GM18517 (cell line): Measurements from ENCODE around the gene RNF187.

Experiments
- ATAC-seq: cut with Tn5 transposase; IDR thresholded peaks from one replicate; pipeline ENCODE4 v1.9.1; 2021; ENCODE audit warnings: mild to moderate bottlenecking, moderate library complexity; ENCODE audit not compliant: unreplicated experiment

The RNF187 gene

DNA sequence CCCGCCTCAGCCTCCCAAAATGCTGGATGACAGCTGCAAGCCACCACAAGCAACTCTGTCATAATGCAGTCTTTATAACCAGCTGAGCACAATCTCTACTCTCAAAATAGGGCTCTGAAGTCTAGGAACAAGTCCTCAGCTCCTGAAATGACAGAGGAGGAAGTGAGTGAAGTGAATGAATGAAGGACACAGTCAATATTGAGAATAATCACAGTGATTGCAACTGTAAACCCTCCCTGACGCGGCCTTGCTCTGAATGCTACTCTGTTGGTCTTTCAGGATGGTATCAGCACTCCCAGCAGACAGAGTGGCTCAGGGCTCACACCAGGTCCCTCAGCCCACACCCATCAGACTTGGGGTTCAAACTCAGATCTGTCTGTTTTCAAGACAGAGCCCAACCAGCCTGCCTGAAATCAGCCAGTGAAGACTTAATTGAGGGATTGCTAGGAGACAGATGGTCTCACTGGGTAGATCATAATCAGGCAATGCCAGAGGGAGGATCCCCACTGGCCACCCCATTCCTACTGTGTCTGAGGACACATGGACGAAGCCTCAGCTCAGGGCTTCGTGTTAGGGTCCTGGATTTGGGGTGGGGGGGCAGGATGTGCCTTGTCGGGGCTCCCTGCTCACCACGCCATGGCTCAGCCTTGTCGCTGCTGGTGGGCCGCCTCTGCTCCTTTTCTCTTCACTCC, 20.9 kb downstream of the RNF187 start:
- ATAC-seq, result no peak

DNA sequence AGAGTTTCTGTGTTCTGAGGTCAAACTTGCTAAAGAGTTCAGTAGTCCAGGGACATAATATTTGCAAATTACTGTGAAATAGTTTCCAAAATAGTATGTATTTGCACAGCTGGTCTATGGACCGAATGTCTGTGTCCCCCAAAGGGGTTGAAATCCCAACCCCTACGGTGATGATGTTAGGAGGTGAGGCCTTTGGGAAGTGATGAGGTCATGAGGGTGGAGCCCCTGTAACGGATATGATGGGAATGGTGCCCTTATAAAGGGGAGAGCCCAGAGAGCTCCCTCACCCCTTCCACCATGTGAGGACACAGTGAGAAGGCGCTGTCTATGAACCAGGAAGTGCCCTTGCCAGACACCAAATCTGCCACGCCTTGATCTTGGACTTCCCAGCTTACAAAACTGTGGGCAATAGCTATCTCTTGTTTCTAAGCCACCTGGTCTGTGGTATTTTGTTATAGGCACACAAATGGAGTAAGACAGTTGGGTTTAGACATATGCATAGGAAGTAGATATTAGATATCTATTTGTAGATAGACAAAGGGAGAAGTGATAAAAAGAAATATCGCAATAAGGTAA, 21.7 kb downstream of the RNF187 start:
- no peak for ATAC-seq

DNA sequence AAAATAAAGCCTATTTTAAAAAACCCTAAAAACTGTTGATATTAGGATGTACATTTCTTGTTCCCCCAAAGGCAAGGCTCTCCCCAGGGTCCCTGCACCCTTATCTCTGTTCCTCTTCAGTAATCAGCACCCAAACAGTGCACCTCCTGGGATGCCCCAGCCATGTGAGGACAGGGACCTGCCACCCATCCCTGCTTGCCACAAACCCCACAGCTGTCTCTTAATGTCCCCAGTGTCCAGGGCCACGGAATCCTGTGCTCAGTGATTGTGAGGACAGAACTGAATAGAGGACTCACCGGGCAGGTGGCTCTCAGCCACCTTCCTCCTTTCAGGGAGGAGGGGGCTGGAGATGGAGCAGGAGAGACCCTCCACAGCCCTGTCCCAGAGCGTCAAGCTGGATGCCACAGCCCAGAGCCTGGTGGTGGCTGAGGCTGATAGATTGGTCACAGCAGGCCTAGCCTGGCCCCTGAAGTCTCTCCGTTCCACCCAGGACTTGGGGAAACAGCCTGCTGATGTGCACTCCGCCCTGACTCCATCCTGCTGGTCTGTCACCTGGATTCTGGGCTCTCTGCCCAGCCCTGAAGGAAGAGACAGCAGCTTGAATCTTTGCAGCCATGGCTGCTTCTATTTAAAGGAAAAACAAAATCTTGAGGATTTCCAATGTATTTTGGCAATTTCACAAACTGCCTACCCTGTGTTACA, 23.1 kb downstream of the RNF187 start:
- no peak for ATAC-seq

DNA sequence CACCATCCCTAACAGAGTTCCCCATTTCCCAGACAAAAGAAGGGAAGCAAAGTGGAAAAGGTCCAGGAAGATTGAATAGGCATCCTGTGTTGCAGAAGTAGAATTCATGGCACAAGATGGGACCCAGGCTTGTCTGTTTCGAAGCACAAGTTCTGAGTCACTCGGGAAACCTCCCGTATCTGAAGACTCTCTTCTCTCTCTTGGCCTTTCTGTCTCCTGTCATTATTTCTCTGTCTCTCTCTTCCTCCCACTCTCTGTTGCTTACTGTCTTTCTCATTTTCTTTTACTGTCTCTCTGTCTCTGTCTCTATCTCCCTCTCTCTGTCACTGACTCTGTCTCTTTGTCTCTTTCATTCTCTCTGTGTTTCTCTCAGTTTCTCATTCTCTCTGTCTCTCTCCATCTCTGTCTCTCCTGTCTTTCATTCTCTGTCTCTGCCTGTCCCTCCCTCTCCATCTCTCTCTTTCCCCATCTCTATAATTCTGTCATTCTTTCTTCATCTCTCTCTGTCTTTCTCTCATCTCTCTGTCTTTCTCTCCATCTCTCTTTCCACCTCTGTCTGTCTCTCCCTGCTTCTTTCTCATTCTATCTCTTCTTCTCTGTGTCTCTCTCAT, 23.7 kb downstream of the RNF187 start:
- no peak for ATAC-seq

DNA sequence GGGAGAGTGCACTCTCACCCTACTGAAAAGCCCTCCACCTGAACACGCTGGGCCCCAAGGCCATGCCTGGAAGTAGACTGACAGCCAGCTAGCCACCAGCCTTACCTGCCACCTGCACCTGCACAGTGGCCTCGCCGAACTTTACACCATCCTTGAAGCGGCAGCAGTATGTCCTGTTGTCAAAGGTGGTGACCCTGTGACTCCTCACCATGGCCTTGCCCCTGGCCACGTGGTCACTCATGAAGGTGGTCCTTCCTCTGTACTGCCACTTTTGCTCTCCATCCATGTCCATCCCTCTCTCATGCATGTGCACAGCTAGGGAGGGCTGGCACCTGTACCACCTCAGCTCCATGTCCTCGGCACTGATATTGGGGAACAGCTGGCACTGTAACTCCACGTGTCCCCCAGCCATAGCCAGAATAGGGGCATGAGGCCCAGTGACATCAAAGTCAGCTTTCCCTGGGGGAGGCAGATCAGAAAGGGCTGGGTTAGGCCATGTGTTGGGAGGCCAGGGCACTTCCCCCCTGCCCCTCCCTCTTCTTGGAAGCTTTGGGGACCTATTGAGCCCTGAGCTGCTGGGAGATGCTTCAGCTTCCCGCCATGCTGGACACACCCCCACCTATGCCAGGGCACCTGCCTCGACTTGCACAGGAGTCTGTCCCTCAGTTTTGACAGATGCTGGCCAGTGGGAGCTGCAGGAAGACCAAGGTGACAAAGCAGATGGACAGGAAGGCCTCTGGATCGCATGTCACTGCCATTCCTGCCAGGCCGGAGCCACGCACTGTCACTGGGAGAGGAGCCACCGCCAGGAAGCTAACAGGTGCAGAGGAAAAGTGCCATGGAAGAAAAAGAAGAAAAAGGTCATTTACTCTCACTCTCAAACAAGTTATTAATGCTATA, 24.6 kb downstream of the RNF187 start:
- ATAC-seq, result no peak

DNA sequence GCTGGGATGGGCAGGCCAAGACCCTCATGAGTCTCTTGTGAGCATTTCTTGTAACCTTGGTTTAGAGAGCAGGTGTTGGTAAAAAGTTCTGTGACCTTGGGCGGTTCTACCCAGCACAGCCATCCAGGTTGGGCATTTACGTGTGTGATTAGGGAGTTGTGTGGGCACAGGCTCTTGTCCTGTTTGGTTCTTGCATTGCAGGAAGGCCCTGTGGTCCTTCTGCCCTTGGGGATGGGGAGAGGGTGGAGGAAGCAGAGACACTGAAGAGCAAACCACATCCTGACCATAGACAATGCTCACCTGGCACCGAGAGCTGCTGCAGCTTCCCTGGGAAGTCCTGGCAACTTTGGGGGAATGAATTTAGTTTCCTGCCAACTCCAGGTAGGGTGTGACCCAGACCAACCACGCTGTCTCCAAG, 25.6 kb downstream of the RNF187 start:
- no peak for ATAC-seq

DNA sequence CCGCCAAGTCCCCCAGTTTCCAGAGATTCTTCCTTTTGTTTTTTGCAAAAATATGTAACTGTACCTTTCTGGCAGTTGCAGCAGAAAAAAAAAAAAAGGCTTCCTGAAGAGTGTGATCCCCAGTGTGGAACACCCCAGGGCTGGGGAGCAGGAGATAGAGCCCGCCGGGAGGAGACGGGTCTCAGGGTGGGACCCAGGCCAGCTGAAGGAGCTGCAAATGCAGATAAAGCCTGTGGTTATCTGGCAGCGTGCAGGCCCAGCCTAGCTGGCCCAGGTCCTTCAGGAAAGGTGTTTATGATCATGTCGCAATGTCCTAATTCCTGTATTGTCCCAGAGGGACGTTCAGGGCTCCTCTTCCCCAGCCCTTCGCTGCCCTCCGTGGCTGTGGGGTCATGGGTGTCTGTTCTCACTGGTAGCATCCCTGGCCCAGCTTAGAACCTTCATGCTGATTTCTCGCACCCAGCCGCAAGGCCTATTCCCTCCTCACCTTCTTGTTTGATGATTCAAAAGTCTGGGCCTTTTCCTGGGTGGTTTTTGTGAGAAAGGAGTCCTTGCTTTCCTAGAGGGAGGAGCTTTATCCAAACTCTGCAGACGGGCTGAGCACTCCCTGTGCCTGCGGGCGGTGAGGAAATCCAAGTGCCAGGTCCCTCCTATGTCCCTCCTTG, 26.2 kb downstream of the RNF187 start:
- ATAC-seq, result no peak

DNA sequence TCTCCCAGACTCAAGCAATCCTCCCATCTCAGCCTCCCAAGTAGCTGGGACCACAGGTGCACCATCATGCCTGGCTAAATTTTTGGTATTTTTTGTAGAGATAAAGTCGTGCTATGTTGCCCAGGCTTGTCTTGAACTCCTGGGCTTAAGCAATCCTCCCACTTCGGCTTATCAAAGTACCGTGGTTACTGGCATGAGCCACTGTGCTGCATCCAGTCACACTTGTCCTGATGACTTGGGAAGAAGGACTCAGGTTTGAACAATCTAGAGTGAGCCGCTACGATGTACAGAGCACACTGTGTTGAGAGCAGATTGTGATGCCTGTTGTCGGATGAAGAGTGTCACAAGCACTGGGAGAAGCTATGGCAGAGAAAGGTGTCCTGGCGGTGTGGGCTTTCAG, 27.2 kb downstream of the RNF187 start:
- no peak for ATAC-seq

DNA sequence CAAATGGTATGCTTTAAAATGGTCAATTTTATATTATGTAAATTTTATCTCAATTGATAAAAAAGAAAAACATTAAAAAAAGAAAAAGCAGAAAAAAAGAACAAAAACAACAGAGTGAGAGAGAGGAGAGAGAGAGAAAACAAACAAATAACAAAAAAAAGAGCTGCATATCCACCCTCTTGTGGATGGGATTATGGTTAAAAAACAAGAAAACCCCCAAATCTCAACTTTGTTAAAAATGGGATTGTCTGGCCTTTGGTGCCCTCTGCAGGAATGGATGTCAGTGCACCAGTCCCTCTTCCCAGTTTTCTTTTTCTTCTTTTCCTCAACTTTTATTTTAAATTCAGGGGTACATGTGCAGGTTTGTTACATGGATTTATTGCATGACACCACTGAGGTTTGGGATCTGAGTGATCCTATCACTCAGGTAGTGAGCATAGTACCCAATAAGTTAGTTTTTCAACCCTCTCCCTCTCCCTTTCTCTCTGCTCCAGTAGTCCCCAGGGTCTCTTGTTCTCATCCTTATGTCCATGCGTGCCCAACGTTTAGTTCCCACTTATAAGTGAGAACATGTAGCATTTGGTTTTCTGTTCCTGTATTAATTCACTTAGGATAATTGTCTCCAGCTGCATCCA, 28.1 kb downstream of the RNF187 start:
- ATAC-seq, result no peak

DNA sequence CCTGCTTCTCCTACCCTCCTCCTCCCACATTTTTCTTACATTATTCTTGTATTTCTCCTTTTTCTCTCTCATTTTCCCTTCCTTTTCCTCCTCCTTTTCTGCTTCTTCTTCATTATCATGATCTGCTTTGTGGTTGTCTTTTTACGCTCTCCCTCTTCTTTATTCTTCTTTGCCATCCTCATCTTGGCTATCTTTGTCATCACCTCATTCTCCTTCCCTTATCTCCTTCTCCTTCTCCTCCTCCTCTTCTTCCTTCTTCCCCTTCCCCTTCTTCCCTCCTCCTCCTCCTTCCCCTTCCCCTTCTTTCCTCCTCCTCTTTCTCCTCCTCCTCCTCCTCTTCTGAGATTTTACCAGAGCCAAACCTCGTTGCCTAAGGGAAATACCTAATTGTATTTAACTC, 30.5 kb downstream of the RNF187 start:
- no peak for ATAC-seq

DNA sequence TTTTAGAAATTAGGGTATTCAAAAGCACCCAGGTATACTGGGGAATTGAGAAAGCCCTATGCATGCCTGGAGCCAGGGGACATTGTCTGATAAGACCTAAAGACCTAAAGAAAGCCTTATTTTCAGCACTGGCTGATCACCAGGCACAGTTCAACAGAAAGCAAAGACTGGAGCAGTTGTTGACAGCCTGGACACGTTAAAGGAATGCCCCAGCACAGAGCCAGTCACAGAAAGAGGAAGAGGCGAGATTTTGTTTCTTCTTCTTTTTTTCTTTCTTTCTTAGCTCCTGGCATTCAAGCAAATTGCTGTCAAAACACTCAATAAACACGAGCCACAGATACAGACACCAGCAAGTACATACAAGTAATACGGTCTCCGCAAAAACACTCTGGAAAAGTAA, 40.4 kb downstream of the RNF187 start:
- no peak for ATAC-seq

DNA sequence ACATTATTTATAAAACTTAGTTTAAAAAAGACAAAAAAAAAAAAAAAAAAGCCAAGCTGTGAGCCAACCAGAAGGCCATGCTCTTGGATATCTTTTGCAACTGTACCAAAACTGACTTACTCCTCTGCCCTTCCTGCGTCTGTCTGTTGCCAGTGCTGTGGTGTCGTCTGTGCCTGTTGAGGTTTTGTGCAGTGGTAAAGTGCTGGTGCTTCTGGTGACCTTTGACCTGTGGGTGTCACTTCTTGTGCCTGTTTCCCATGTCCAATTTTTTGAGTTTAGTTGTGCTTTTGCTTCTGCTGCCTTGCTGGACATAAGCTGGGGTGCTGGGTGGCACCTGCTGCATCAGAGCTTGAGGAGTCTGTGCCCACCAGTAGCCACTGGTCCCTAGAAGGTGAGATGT, 41.4 kb downstream of the RNF187 start:
- ATAC-seq, result no peak

DNA sequence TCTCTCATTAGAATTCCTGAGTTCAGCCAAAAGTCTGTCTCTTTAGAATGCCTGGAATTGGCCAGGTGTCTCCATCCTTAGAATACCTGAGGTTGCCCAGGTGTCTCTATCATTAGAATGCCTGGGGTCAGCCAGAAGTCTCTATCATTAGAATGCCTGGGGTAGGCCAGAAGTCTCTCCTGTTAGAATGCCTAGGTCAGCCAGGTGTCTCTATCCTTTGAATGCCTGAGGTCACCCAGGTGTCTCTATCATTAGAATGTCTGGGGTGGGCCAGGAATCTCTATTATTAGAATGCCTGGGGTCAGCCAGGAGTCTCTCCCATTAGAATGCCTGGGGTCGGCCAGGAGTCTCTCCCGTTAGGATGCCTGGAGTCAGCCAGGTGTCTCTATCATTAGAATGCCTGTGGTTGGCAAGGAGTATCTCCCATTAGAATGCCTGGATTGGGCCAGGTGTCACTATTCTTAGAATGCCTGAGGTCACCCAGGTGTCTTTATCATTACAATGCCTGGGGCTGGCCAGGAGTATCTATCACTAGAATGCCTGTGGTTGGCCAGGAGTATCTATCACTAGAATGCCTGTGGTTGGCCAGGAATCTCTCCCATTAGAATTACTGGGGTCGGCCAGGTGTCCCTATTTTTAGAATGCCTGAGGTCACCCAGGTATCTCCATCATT, 43.0 kb downstream of the RNF187 start:
- no peak for ATAC-seq

DNA sequence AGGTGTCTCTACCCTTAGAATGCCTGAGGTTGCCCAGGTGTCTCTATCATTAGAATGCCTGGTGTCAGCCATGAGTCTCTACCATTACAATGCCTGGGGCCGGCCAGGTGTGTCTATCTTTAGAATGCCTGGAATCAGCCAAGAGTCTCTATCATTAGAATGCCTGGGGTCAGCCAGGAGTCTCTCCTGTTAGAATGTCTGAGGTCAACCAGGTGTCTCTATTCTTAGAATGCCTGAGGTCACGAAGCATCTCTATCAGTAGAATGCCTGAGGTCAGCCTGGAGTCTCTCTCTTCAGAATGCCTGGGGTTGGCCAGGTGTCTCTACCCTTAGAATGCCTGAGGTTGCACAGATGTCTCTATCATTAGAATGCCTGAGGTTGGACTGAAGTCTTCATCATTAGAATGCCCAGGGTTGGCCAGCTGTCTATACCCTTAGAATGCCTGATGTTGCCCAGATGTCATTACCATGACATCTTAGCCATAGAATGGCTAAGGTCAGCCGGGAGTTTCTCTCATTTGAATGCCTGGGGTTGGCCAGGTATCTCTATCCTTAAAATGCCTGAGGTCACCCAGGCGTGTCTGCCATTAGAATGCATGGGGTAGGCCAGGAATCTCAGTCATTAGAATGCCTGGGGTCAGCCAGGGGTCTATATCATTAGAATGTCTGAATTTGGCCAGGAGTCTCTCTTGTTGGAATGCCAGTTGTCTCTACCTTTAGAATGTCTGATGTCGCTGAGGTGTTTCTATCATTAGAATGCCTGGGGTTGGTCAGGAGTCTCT, 44.0 kb downstream of the RNF187 start:
- ATAC-seq, result no peak

DNA sequence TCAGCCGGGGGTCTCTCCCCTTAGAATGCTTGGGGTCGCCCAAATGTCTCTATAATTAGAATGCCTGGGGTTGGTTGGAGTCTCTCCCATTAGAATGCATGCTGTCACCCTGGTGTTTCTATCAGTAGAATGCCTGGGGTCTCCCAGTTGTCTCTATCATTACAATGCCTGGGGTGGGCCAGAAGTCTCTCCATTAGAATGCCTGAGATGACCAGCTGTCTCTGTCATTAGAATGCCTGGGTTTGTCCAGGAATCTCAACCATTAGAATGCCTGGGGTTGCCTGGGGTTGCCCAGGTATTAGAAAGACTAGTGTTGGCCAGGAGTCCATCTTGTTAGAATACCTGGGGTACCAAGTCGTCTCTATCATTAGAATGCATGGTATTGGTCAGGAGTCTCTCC, 51.6 kb downstream of the RNF187 start:
- ATAC-seq, result no peak

DNA sequence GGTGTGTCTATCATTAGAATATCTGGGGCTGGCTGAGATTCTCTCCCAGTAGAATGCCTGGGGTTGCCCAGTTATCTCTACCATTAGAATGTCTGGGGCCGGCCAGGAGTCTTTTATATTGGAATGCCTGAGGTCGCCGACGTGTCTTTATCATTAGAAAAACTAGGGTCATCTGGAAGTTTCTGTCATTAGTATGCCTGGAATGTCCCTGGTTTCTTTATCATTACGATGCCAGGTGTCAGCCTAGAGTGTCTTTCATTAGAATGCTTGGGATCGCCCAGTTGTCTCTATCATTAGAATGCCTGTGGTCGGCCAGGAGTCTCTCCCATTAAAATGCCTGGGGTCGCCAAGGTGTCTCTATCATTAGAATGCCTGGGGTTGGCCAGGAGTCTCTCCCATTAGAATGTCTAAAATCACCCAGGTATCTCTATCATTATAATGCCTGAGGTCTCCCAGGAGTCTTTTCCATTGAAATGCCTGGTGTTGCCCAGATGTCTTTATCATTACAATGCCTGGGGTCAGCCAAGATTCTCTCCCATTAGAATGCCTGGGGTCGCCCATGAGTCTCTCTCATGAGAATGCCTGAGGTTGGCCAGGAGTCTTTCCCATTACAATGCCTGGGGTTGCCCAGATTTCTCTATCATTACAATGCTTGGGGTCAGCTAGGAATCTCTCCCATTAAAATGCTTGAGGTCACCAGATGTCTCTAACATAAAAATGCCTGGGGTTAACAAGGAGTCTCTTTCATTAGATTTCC, 53.2 kb downstream of the RNF187 start:
- no peak for ATAC-seq

DNA sequence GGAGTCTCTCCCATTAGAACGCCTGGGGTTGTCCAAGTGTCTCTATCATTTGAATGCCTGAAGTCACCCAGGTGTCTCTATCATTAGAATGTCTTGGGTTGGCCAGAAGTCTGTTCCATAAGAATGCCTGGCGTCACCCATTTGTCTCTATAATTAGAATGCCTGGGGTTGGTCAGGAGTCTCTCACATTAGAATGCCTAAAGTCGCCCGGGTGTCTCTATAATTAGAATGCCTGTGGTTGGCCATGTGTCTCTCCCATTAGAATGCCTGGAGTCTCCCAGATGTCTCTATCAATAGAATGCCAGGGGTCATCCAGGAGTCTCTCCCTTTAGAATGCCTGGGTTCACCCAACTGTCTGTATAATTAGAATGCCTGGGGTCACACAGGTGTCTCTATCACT, 54.5 kb downstream of the RNF187 start:
- no peak for ATAC-seq

DNA sequence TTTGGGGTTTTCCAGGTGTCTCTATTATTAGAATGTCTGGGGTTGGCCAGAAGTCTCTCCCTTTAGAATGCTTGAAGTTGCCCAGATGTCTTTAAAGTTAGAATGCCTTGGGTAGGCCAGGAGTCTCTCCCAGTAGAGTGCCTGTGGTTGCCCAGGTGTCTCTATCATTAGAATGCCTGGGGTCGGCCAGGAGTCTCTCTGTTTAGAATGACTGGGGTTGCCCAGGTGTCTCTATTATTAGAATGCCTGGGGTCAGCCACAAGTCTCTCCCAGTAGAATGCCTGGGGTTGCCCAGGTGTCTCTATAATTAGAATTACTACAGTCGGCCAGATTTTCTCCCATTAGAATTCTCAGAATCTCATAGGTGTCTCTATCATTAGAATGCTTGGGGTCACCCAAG, 55.2 kb downstream of the RNF187 start:
- no peak for ATAC-seq
